Activated T-helper 2 cell treated with anti-CD3 and anti-CD28 coated beads, Interferon-gamma antibody, Interleukin-2, Interleukin-4, amounts not matched to agents 10 μg/mL and 5 μg/mL and 100 μg/mL, durations not matched to agents 14 hours and 24 hours and 36 hours (primary cell): Measurements from ENCODE around the gene NLGN1. TPM values are rescaled to one million over a fixed set of nuclear protein-coding genes. Genes with fewer than 3 reads are reported as not detected.

Experiments used
- DNase-seq: peaks from one replicate; pipeline ENCODE4 v3.0.0; 2021; ENCODE audit warnings: low spot score
- H3K27ac Mint-ChIP-seq: one replicate; pipeline ENCODE4 v1.8.0; 2021; ENCODE audit warnings: mixed read lengths
- H3K27me3 Mint-ChIP-seq: one replicate; pipeline ENCODE4 v1.8.0; 2021; ENCODE audit warnings: low read depth, mixed read lengths
- H3K36me3 Mint-ChIP-seq: one replicate; pipeline ENCODE4 v1.8.0; 2021; ENCODE audit warnings: low read depth, mixed read lengths
- H3K4me1 Mint-ChIP-seq: one replicate; pipeline ENCODE4 v1.8.0; 2021; ENCODE audit warnings: low read depth, mixed read lengths
- H3K4me3 Mint-ChIP-seq: one replicate; pipeline ENCODE4 v1.8.0; 2021; ENCODE audit warnings: low read depth, mild to moderate bottlenecking, moderate library complexity, mixed read lengths
- H3K9me3 Mint-ChIP-seq: one replicate; pipeline ENCODE4 v1.8.0; 2021; ENCODE audit warnings: mixed read lengths
- intact Hi-C: fragments of 100-400 bp; cut with micrococcal nuclease; formaldehyde crosslinking; loops from one replicate; pipeline ENCODE4 v1.15.1; 2023
- total RNA-seq: library from RNA; stranded (reverse); gene quantifications from 2 replicates; pipeline ENCODE4 v1.2.3, GENCODE V29; 2022

NLGN1 gene
- total RNA-seq, 1 donor from 2014 or later: not detected

GRCh38 chr3:174329321-174329720, 931.8 kb downstream of the NLGN1 start:
- Mint-ChIP-seq H3K4me1 (no peaks in the 10 kb centered on the region), H3K36me3 (no peaks in the 10 kb centered on the region), H3K27me3 (no peaks in the 10 kb centered on the region), H3K27ac (no peak overlapping the region), H3K9me3 (peaks cover 5% of the 10 kb centered on the region), H3K4me3 (no peak overlapping the region)
- intact Hi-C loops: no loop called here
- DNase-seq: no peak

DNA sequence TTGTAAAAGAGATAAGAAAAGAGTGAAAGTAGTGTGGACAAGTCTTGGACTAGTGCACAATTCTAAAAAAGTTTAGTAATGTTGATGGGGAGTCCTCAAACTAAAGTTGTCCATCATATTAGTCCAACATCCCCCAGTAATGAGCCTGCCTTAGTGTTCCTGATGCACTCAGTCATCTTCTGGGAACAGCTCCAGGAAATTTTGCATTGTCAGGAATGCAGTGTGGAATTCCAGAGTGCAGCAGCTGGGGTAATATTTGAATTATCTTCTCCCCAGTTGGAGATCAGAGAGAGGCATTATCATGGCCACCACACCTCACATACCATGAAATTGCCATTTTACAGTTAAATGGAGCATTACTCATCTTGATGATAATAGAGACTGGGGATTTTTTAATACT, 932.8 kb downstream of the NLGN1 start:
- no peak overlapping the region for H3K27ac Mint-ChIP-seq
- no peak overlapping the region for H3K4me3 Mint-ChIP-seq
- H3K9me3 Mint-ChIP-seq: peaks cover 5% of the 10 kb centered on the region
- intact Hi-C loops: no loop called here
- no peaks in the 10 kb centered on the region for H3K36me3 Mint-ChIP-seq
- no peaks in the 10 kb centered on the region for H3K27me3 Mint-ChIP-seq
- H3K4me1 Mint-ChIP-seq: no peaks in the 10 kb centered on the region
- DNase-seq: no peak

GRCh38 chr3:174331095-174331800, 933.7 kb downstream of the NLGN1 start:
- Mint-ChIP-seq H3K4me3 (no peak overlapping the region), H3K27ac (no peak overlapping the region), H3K4me1 (no peaks in the 10 kb centered on the region), H3K36me3 (no peaks in the 10 kb centered on the region), H3K27me3 (no peaks in the 10 kb centered on the region), H3K9me3 (peaks cover 5% of the 10 kb centered on the region)
- intact Hi-C loops: no loop called here
- DNase-seq: no peak

DNA sequence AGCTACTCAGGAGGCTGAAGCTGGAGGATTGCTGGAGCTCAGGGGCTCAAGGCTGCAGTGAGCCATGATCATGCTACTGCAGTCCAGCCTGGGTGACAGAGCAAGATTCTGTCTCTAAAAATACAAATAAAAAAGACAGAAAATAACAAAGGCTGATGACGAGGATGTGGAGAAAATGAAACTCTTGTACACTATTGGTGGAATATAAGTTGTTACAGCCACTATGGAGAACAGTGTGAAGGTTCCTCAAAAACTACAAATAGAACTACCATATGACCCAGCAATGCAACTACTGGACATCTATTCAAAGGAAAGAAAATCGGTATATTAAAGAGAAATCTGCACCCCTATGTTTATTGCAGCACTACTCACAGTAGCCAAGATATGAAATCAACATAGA, 934.8 kb downstream of the NLGN1 start:
- DNase-seq: no peak
- Mint-ChIP-seq H3K27me3 (no peaks in the 10 kb centered on the region), H3K9me3 (peaks cover 5% of the 10 kb centered on the region), H3K4me3 (no peak overlapping the region), H3K36me3 (no peaks in the 10 kb centered on the region), H3K27ac (no peak overlapping the region), H3K4me1 (no peaks in the 10 kb centered on the region)
- intact Hi-C loops: no loop called here

DNA sequence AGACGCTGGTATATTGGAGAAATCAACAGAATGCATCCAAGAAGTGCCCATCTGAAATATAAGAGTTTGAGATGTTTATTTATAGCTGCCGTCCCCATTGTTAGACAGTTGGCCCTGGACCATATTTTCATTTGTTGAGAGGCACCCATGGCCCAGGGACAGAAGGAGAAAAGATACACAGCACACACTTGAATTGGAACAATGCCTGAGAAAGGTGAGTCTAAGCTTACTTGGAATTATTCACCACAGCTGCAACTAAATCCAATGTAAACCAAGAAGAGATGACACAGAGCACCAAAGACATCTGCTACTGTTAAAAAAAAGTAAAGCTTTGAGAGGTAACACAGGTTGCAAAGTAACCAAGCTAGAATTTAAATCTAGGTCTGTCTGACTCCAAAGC, 936.1 kb downstream of the NLGN1 start:
- H3K9me3 Mint-ChIP-seq: peaks cover 5% of the 10 kb centered on the region
- no peaks in the 10 kb centered on the region for H3K27me3 Mint-ChIP-seq
- H3K36me3 Mint-ChIP-seq: no peaks in the 10 kb centered on the region
- no peak overlapping the region for H3K27ac Mint-ChIP-seq
- intact Hi-C loops: no loop called here
- no peak overlapping the region for H3K4me3 Mint-ChIP-seq
- DNase-seq: no peak
- H3K4me1 Mint-ChIP-seq: no peaks in the 10 kb centered on the region

DNA sequence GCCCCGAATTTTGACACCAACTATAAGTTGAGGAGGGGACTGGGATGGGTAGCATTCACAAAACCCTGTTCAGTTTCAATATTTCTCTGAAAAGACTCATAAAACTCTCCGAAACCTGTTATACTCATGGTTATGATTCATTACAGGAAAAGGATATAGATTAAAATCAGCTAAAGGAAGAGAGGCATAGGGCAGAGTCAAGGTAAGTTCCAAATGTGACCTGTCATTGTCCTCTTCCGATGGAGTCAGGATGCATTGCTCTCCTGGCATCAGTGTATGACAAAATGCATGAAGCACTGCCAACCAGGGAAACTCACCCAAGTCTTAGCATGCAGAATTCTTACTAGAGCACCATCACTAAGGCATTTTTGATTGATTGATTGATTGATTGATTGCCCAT, 936.6 kb downstream of the NLGN1 start:
- no peaks in the 10 kb centered on the region for H3K36me3 Mint-ChIP-seq
- no peak overlapping the region for H3K27ac Mint-ChIP-seq
- H3K27me3 Mint-ChIP-seq: no peaks in the 10 kb centered on the region
- H3K4me1 Mint-ChIP-seq: no peaks in the 10 kb centered on the region
- DNase-seq: no peak
- no peak overlapping the region for H3K4me3 Mint-ChIP-seq
- H3K9me3 Mint-ChIP-seq: peaks cover 5% of the 10 kb centered on the region
- intact Hi-C loops: no loop called here

GRCh38 chr3:174335324-174335723, 937.8 kb downstream of the NLGN1 start:
- Mint-ChIP-seq H3K4me3 (no peak overlapping the region), H3K4me1 (no peaks in the 10 kb centered on the region), H3K9me3 (peaks cover 5% of the 10 kb centered on the region), H3K36me3 (no peaks in the 10 kb centered on the region), H3K27ac (no peak overlapping the region), H3K27me3 (no peaks in the 10 kb centered on the region)
- intact Hi-C loops: no loop called here
- DNase-seq: no peak

DNA sequence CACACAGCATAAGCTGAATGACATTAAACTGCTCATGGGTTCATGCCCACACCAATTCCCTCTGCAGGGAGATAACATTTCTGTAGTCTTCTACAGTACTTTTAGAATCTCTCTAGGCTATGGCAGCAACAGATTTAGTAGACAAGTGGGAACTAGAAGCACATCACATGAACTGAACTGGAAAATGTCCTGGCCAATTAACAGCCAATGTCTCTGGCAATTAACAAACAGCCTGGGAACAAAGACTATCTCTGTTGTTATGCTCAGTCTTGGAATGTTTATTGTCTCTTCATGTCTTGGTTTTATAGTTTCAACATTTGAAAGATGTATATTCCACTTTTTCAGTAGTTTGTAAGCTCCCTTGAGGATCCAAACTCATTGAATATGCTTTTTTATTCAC, 938.4 kb downstream of the NLGN1 start:
- H3K27me3 Mint-ChIP-seq: no peaks in the 10 kb centered on the region
- no peak overlapping the region for H3K27ac Mint-ChIP-seq
- no peaks in the 10 kb centered on the region for H3K36me3 Mint-ChIP-seq
- H3K4me3 Mint-ChIP-seq: no peak overlapping the region
- peaks cover 2% of the 10 kb centered on the region for H3K9me3 Mint-ChIP-seq
- H3K4me1 Mint-ChIP-seq: no peaks in the 10 kb centered on the region
- no peak for DNase-seq
- intact Hi-C loops: no loop called here
